Measurements from ENCODE around the gene SSBP3. TPM values are rescaled to one million over a fixed set of nuclear protein-coding genes. Genes with fewer than 3 reads are reported as not detected.

Gene SSBP3
- polyA plus RNA-seq, 4 donors, result 24.2 to 41.9 (median 32.2) TPM

- no peaks in the 10 kb centered on the region for H3K9me3 ChIP-seq (ENCODE audit: control insufficient read depth in 2 of 2, insufficient read depth in 1 of 2, low read depth in 1 of 2, low read length in 1 of 2)
- peaks cover 0 to 50% (median 2%) of the 10 kb centered on the region in 3 donors for H3K36me3 ChIP-seq (ENCODE audit: control insufficient read depth in 3 of 3, insufficient read depth in 2 of 3, low read depth in 1 of 3, low read length in 3 of 3)
- 40 to 71% (median 57%) methylated on average over 14 of the region's 14 CpGs for WGBS, 3 donors
- H3K4me1 ChIP-seq (ENCODE audit: control insufficient read depth in 3 of 3, insufficient read depth in 2 of 3, low read depth in 1 of 3, low read length in 2 of 3), result peaks cover 6 to 46% (median 14%) of the 10 kb centered on the region in 3 donors
- no peak for FAIRE-seq
- H3K4me3 ChIP-seq (ENCODE audit: low read depth in 1 of 3, low read length in 3 of 3), result no peak overlapping the region
- H3K27me3 ChIP-seq (ENCODE audit: control insufficient read depth in 3 of 3, insufficient read depth in 3 of 3, low read length in 3 of 3), result no peaks in the 10 kb centered on the region
- H3K27ac ChIP-seq (ENCODE audit: low read depth in 1 of 3, low read length in 2 of 3), result peak overlapping the region in 1 of 3 donors; percentile 8
- peak in 1 of 2 donors; percentile 25 for DNase-seq
These were observed 35.8 kb downstream of the SSBP3 start for GRCh38 chr1:54370287-54370989.

GRCh38 chr1:54367613-54368012 lies 38.6 kb downstream of the SSBP3 start:
- no peak for FAIRE-seq
- H3K36me3 ChIP-seq (ENCODE audit: control insufficient read depth in 3 of 3, insufficient read depth in 2 of 3, low read depth in 1 of 3, low read length in 3 of 3), result peaks cover 0 to 34% (median 0%) of the 10 kb centered on the region in 3 donors
- peaks cover 6 to 43% (median 21%) of the 10 kb centered on the region in 3 donors for H3K4me1 ChIP-seq (ENCODE audit: control insufficient read depth in 3 of 3, insufficient read depth in 2 of 3, low read depth in 1 of 3, low read length in 2 of 3)
- no peak overlapping the region for H3K4me3 ChIP-seq (ENCODE audit: low read depth in 1 of 3, low read length in 3 of 3)
- H3K27ac ChIP-seq (ENCODE audit: low read depth in 1 of 3, low read length in 2 of 3), result no peak overlapping the region
- WGBS, 3 donors, result 3 to 48% (median 47%) methylated on average over 2 of the region's 2 CpGs
- DNase-seq, result peak in 1 of 2 donors; percentile 52
- no peaks in the 10 kb centered on the region for H3K27me3 ChIP-seq (ENCODE audit: control insufficient read depth in 3 of 3, insufficient read depth in 3 of 3, low read length in 3 of 3)
- H3K9me3 ChIP-seq (ENCODE audit: control insufficient read depth in 2 of 2, insufficient read depth in 1 of 2, low read depth in 1 of 2, low read length in 1 of 2), result no peaks in the 10 kb centered on the region

- H3K9me3 ChIP-seq (ENCODE audit: control insufficient read depth in 2 of 2, insufficient read depth in 1 of 2, low read depth in 1 of 2, low read length in 1 of 2), result no peaks in the 10 kb centered on the region
- WGBS, 3 donors, result 23 to 56% (median 30%) methylated on average over 3 of the region's 3 CpGs
- FAIRE-seq (no peak), DNase-seq (peak in 1 of 2 donors; percentile 68)
- H3K27me3 ChIP-seq (ENCODE audit: control insufficient read depth in 3 of 3, insufficient read depth in 3 of 3, low read length in 3 of 3), result no peaks in the 10 kb centered on the region
- peaks cover 0 to 34% (median 0%) of the 10 kb centered on the region in 3 donors for H3K36me3 ChIP-seq (ENCODE audit: control insufficient read depth in 3 of 3, insufficient read depth in 2 of 3, low read depth in 1 of 3, low read length in 3 of 3)
- H3K27ac ChIP-seq (ENCODE audit: low read depth in 1 of 3, low read length in 2 of 3), result peak overlapping the region in 1 of 3 donors; percentile 53
- H3K4me1 ChIP-seq (ENCODE audit: control insufficient read depth in 3 of 3, insufficient read depth in 2 of 3, low read depth in 1 of 3, low read length in 2 of 3), result peaks cover 0 to 26% (median 13%) of the 10 kb centered on the region in 3 donors
- H3K4me3 ChIP-seq (ENCODE audit: low read depth in 1 of 3, low read length in 3 of 3), result no peak overlapping the region
These were observed 40.3 kb downstream of the SSBP3 start for GRCh38 chr1:54365847-54366246.

GRCh38 chr1:54365398-54365797 lies 40.8 kb downstream of the SSBP3 start:
- FAIRE-seq, result no peak
- peaks cover 0 to 31% (median 0%) of the 10 kb centered on the region in 3 donors for H3K36me3 ChIP-seq (ENCODE audit: control insufficient read depth in 3 of 3, insufficient read depth in 2 of 3, low read depth in 1 of 3, low read length in 3 of 3)
- peak overlapping the region in 1 of 3 donors; percentile 53 for H3K27ac ChIP-seq (ENCODE audit: low read depth in 1 of 3, low read length in 2 of 3)
- H3K9me3 ChIP-seq (ENCODE audit: control insufficient read depth in 2 of 2, insufficient read depth in 1 of 2, low read depth in 1 of 2, low read length in 1 of 2), result no peaks in the 10 kb centered on the region
- 33 to 73% (median 51%) methylated on average over 7 of the region's 7 CpGs for WGBS, 3 donors
- DNase-seq, result peak in 1 of 2 donors; percentile 27
- H3K27me3 ChIP-seq (ENCODE audit: control insufficient read depth in 3 of 3, insufficient read depth in 3 of 3, low read length in 3 of 3), result no peaks in the 10 kb centered on the region
- H3K4me3 ChIP-seq (ENCODE audit: low read depth in 1 of 3, low read length in 3 of 3), result no peak overlapping the region
- H3K4me1 ChIP-seq (ENCODE audit: control insufficient read depth in 3 of 3, insufficient read depth in 2 of 3, low read depth in 1 of 3, low read length in 2 of 3), result peaks cover 0 to 26% (median 11%) of the 10 kb centered on the region in 3 donors

GRCh38 chr1:54364995-54365394 lies 41.2 kb downstream of the SSBP3 start:
- Histone ChIP-seq H3K9me3 (ENCODE audit: control insufficient read depth in 2 of 2, insufficient read depth in 1 of 2, low read depth in 1 of 2, low read length in 1 of 2) (no peaks in the 10 kb centered on the region), H3K27ac (ENCODE audit: low read depth in 1 of 3, low read length in 2 of 3) (no peak overlapping the region), H3K4me3 (ENCODE audit: low read depth in 1 of 3, low read length in 3 of 3) (no peak overlapping the region), H3K36me3 (ENCODE audit: control insufficient read depth in 3 of 3, insufficient read depth in 2 of 3, low read depth in 1 of 3, low read length in 3 of 3) (peaks cover 0 to 28% (median 0%) of the 10 kb centered on the region in 3 donors), H3K4me1 (ENCODE audit: control insufficient read depth in 3 of 3, insufficient read depth in 2 of 3, low read depth in 1 of 3, low read length in 2 of 3) (peaks cover 0 to 26% (median 11%) of the 10 kb centered on the region in 3 donors), H3K27me3 (ENCODE audit: control insufficient read depth in 3 of 3, insufficient read depth in 3 of 3, low read length in 3 of 3) (no peaks in the 10 kb centered on the region)
- FAIRE-seq (no peak), DNase-seq (no peak)
- 83 to 88% (median 86%) methylated on average over 10 of the region's 10 CpGs for WGBS, 3 donors

GRCh38 chr1:54364582-54364981 lies 41.6 kb downstream of the SSBP3 start:
- DNase-seq (no peak), FAIRE-seq (no peak)
- Histone ChIP-seq H3K4me3 (ENCODE audit: low read depth in 1 of 3, low read length in 3 of 3) (no peak overlapping the region), H3K27ac (ENCODE audit: low read depth in 1 of 3, low read length in 2 of 3) (no peak overlapping the region), H3K9me3 (ENCODE audit: control insufficient read depth in 2 of 2, insufficient read depth in 1 of 2, low read depth in 1 of 2, low read length in 1 of 2) (no peaks in the 10 kb centered on the region), H3K36me3 (ENCODE audit: control insufficient read depth in 3 of 3, insufficient read depth in 2 of 3, low read depth in 1 of 3, low read length in 3 of 3) (peaks cover 0 to 26% (median 0%) of the 10 kb centered on the region in 3 donors), H3K4me1 (ENCODE audit: control insufficient read depth in 3 of 3, insufficient read depth in 2 of 3, low read depth in 1 of 3, low read length in 2 of 3) (peaks cover 0 to 26% (median 11%) of the 10 kb centered on the region in 3 donors), H3K27me3 (ENCODE audit: control insufficient read depth in 3 of 3, insufficient read depth in 3 of 3, low read length in 3 of 3) (no peaks in the 10 kb centered on the region)
- WGBS, 3 donors, result 76 to 87% (median 85%) methylated on average over 5 of the region's 5 CpGs

- FAIRE-seq, result no peak
- Histone ChIP-seq H3K9me3 (ENCODE audit: control insufficient read depth in 2 of 2, insufficient read depth in 1 of 2, low read depth in 1 of 2, low read length in 1 of 2) (no peaks in the 10 kb centered on the region), H3K27ac (ENCODE audit: low read depth in 1 of 3, low read length in 2 of 3) (no peak overlapping the region), H3K4me1 (ENCODE audit: control insufficient read depth in 3 of 3, insufficient read depth in 2 of 3, low read depth in 1 of 3, low read length in 2 of 3) (peaks cover 0 to 26% (median 11%) of the 10 kb centered on the region in 3 donors), H3K4me3 (ENCODE audit: low read depth in 1 of 3, low read length in 3 of 3) (no peak overlapping the region), H3K27me3 (ENCODE audit: control insufficient read depth in 3 of 3, insufficient read depth in 3 of 3, low read length in 3 of 3) (no peaks in the 10 kb centered on the region), H3K36me3 (ENCODE audit: control insufficient read depth in 3 of 3, insufficient read depth in 2 of 3, low read depth in 1 of 3, low read length in 3 of 3) (peaks cover 0 to 22% (median 0%) of the 10 kb centered on the region in 3 donors)
- no peak for DNase-seq
These were observed 42.3 kb downstream of the SSBP3 start for GRCh38 chr1:54363925-54364324.

GRCh38 chr1:54362881-54363340 lies 43.3 kb downstream of the SSBP3 start:
- 66 to 83% (median 78%) methylated on average over 2 of the region's 2 CpGs for WGBS, 3 donors
- Histone ChIP-seq H3K27me3 (ENCODE audit: control insufficient read depth in 3 of 3, insufficient read depth in 3 of 3, low read length in 3 of 3) (no peaks in the 10 kb centered on the region), H3K36me3 (ENCODE audit: control insufficient read depth in 3 of 3, insufficient read depth in 2 of 3, low read depth in 1 of 3, low read length in 3 of 3) (peaks cover 0 to 30% (median 0%) of the 10 kb centered on the region in 3 donors), H3K9me3 (ENCODE audit: control insufficient read depth in 2 of 2, insufficient read depth in 1 of 2, low read depth in 1 of 2, low read length in 1 of 2) (no peaks in the 10 kb centered on the region), H3K4me3 (ENCODE audit: low read depth in 1 of 3, low read length in 3 of 3) (no peak overlapping the region), H3K4me1 (ENCODE audit: control insufficient read depth in 3 of 3, insufficient read depth in 2 of 3, low read depth in 1 of 3, low read length in 2 of 3) (peaks cover 0 to 23% (median 11%) of the 10 kb centered on the region in 3 donors), H3K27ac (ENCODE audit: low read depth in 1 of 3, low read length in 2 of 3) (no peak overlapping the region)
- FAIRE-seq (no peak), DNase-seq (no peak)
